H7 (cell line): ENCODE results near the gene MINDY4B. TPM values are rescaled to one million over a fixed set of nuclear protein-coding genes. Genes with fewer than 3 reads are reported as not detected.
A peak's percentile ranks its signal among the peaks of the same experiment; 100 is the strongest.

Experiments used
- DNase-seq: peaks from one replicate; pipeline ENCODE4 v3.0.0; 2012
- H3K27me3 ChIP-seq: 2 replicates; pipeline ENCODE4 v1.6.0; 2011; ENCODE audit warnings: mild to moderate bottlenecking, low read length; ENCODE audit not compliant: control insufficient read depth, insufficient read depth
- H3K36me3 ChIP-seq: replicated peaks from 2 replicates; pipeline ENCODE4 v1.5.1; 2011; ENCODE audit warnings: low read length; ENCODE audit not compliant: control insufficient read depth, insufficient read depth
- H3K4me3 ChIP-seq: 2 replicates; pipeline ENCODE4 v1.5.1; 2011; ENCODE audit warnings: low read depth, mild to moderate bottlenecking, control low read depth, low read length, moderate library complexity; ENCODE audit not compliant: insufficient read depth
- total RNA-seq: library from RNA; depleted of rRNA; stranded (reverse); fragments of >200 nt; shearing (Covaris generic); gene quantifications from 2 replicates; pipeline ENCODE4 v1.2.3, GENCODE V29; 2014; rRNA removed

MINDY4B gene
- total RNA-seq, result not detected in 2 replicates

GRCh38 chr3:150905339-150905738, at the start of gene MINDY4B:
Gene MINDY4B (minus strand): TSS chr3:150905439. CDS start chr3:150905439, 0 bp downstream.
- H3K4me3 ChIP-seq, result no peak within 1 kb of the TSS
- H3K27me3 ChIP-seq, result no peaks in the 10 kb centered on the region
- H3K36me3 ChIP-seq, result no peaks in the 10 kb centered on the region
- DNase-seq, result no peak

GRCh38 chr3:150951923-150952322, 46.7 kb upstream of the MINDY4B start:
- Histone ChIP-seq H3K27me3 (no peaks in the 10 kb centered on the region), H3K4me3 (no peak overlapping the region), H3K36me3 (no peaks in the 10 kb centered on the region)
- DNase-seq, result no peak

GRCh38 chr3:150945226-150946032, 40.2 kb upstream of the MINDY4B start:
- Histone ChIP-seq H3K27me3 (no peaks in the 10 kb centered on the region), H3K36me3 (no peaks in the 10 kb centered on the region), H3K4me3 (no peak overlapping the region)
- no peak for DNase-seq

GRCh38 chr3:150942221-150942620, 37.0 kb upstream of the MINDY4B start:
- no peak for DNase-seq
- no peaks in the 10 kb centered on the region for H3K36me3 ChIP-seq
- no peaks in the 10 kb centered on the region for H3K27me3 ChIP-seq
- no peak overlapping the region for H3K4me3 ChIP-seq

GRCh38 chr3:150936693-150937092, 31.5 kb upstream of the MINDY4B start:
- no peak for DNase-seq
- Histone ChIP-seq H3K36me3 (no peaks in the 10 kb centered on the region), H3K4me3 (no peak overlapping the region), H3K27me3 (no peaks in the 10 kb centered on the region)

GRCh38 chr3:150933473-150933995, 28.3 kb upstream of the MINDY4B start:
- H3K27me3 ChIP-seq, result no peaks in the 10 kb centered on the region
- DNase-seq, result no peak
- no peaks in the 10 kb centered on the region for H3K36me3 ChIP-seq
- no peak overlapping the region for H3K4me3 ChIP-seq

GRCh38 chr3:150931745-150932144, 26.5 kb upstream of the MINDY4B start:
- H3K27me3 ChIP-seq, result no peaks in the 10 kb centered on the region
- no peaks in the 10 kb centered on the region for H3K36me3 ChIP-seq
- no peak overlapping the region for H3K4me3 ChIP-seq
- DNase-seq, result no peak

GRCh38 chr3:150930839-150931238, 25.6 kb upstream of the MINDY4B start:
- Histone ChIP-seq H3K27me3 (no peaks in the 10 kb centered on the region), H3K36me3 (no peaks in the 10 kb centered on the region), H3K4me3 (no peak overlapping the region)
- no peak for DNase-seq

- no peak for DNase-seq
- Histone ChIP-seq H3K36me3 (no peaks in the 10 kb centered on the region), H3K4me3 (no peak overlapping the region), H3K27me3 (no peaks in the 10 kb centered on the region)
These were observed 23.0 kb upstream of the MINDY4B start for GRCh38 chr3:150928234-150928633.

GRCh38 chr3:150926328-150926727, 21.1 kb upstream of the MINDY4B start:
- H3K4me3 ChIP-seq, result no peak overlapping the region
- no peaks in the 10 kb centered on the region for H3K27me3 ChIP-seq
- H3K36me3 ChIP-seq, result no peaks in the 10 kb centered on the region
- DNase-seq, result no peak

GRCh38 chr3:150925751-150926201, 20.5 kb upstream of the MINDY4B start:
- Histone ChIP-seq H3K36me3 (no peaks in the 10 kb centered on the region), H3K27me3 (no peaks in the 10 kb centered on the region), H3K4me3 (no peak overlapping the region)
- peak; percentile 70 for DNase-seq

- DNase-seq, result peak; percentile 66
- Histone ChIP-seq H3K36me3 (no peaks in the 10 kb centered on the region), H3K4me3 (no peak overlapping the region), H3K27me3 (no peaks in the 10 kb centered on the region)
These were observed 17.4 kb upstream of the MINDY4B start for GRCh38 chr3:150922611-150923010.

- no peaks in the 10 kb centered on the region; the same call in 1 of the 2 replicates for H3K27me3 ChIP-seq
- no peaks in the 10 kb centered on the region for H3K36me3 ChIP-seq
- no peak overlapping the region for H3K4me3 ChIP-seq
- no peak for DNase-seq
These were observed 16.0 kb upstream of the MINDY4B start for GRCh38 chr3:150921209-150921608.

GRCh38 chr3:150920236-150920635, 15.0 kb upstream of the MINDY4B start:
- Histone ChIP-seq H3K36me3 (no peaks in the 10 kb centered on the region), H3K4me3 (no peak overlapping the region), H3K27me3 (no peaks in the 10 kb centered on the region; the same call in 1 of the 2 replicates)
- DNase-seq, result no peak

- Histone ChIP-seq H3K27me3 (no peaks in the 10 kb centered on the region; the same call in 1 of the 2 replicates), H3K36me3 (no peaks in the 10 kb centered on the region), H3K4me3 (no peak overlapping the region)
- DNase-seq, result no peak
These were observed 12.7 kb upstream of the MINDY4B start for GRCh38 chr3:150917951-150918350.
